Stimulated activated naive CD8-positive, alpha-beta T cell treated with anti-CD3 and anti-CD28 coated beads, Interleukin-15, Interleukin-2, amounts not matched to agents 100 ng/mL and 50 ng/mL, for 24 hours (primary cell): Measurements from ENCODE around the gene FBXW7.

Source experiments
- H3K27ac Mint-ChIP-seq: one replicate; pipeline ENCODE4 v1.8.0; 2021; ENCODE audit warnings: mild to moderate bottlenecking, mixed read lengths
- H3K27me3 Mint-ChIP-seq: one replicate; pipeline ENCODE4 v1.8.0; 2021; ENCODE audit warnings: mixed read lengths
- H3K36me3 Mint-ChIP-seq: one replicate; pipeline ENCODE4 v1.8.0; 2021; ENCODE audit warnings: low read depth, mixed read lengths
- H3K4me1 Mint-ChIP-seq: one replicate; pipeline ENCODE4 v1.8.0; 2021; ENCODE audit warnings: low read depth, mixed read lengths
- H3K4me3 Mint-ChIP-seq: one replicate; pipeline ENCODE4 v1.8.0; 2021; ENCODE audit warnings: mild to moderate bottlenecking, mixed read lengths
- H3K9me3 Mint-ChIP-seq: one replicate; pipeline ENCODE4 v1.8.0; 2021; ENCODE audit warnings: mixed read lengths

Gene FBXW7

GRCh38 chr4:152424396-152424795, 111.5 kb downstream of the FBXW7 start:
- no peaks in the 10 kb centered on the region for H3K9me3 Mint-ChIP-seq
- no peaks in the 10 kb centered on the region for H3K27me3 Mint-ChIP-seq
- peaks cover 36% of the 10 kb centered on the region for H3K4me1 Mint-ChIP-seq
- H3K36me3 Mint-ChIP-seq, result peaks cover 25% of the 10 kb centered on the region
- no peak overlapping the region for H3K27ac Mint-ChIP-seq
- no peak overlapping the region for H3K4me3 Mint-ChIP-seq

- H3K4me1 Mint-ChIP-seq, result peaks cover 34% of the 10 kb centered on the region
- H3K36me3 Mint-ChIP-seq, result peaks cover 20% of the 10 kb centered on the region
- H3K4me3 Mint-ChIP-seq, result no peak overlapping the region
- no peaks in the 10 kb centered on the region for H3K27me3 Mint-ChIP-seq
- no peak overlapping the region for H3K27ac Mint-ChIP-seq
- H3K9me3 Mint-ChIP-seq, result no peaks in the 10 kb centered on the region
Measured at GRCh38 chr4:152422817-152423320, 113.0 kb downstream of the FBXW7 start.

GRCh38 chr4:152421576-152421975, 114.3 kb downstream of the FBXW7 start:
- Mint-ChIP-seq H3K9me3 (no peaks in the 10 kb centered on the region), H3K4me3 (no peak overlapping the region), H3K4me1 (peaks cover 36% of the 10 kb centered on the region), H3K27me3 (no peaks in the 10 kb centered on the region), H3K36me3 (peaks cover 15% of the 10 kb centered on the region), H3K27ac (no peak overlapping the region)

- H3K4me1 Mint-ChIP-seq, result peaks cover 39% of the 10 kb centered on the region
Measured at GRCh38 chr4:152419809-152420208, 116.1 kb downstream of the FBXW7 start.

GRCh38 chr4:152417673-152418072, 118.2 kb downstream of the FBXW7 start:
- H3K36me3 Mint-ChIP-seq, result peaks cover 4% of the 10 kb centered on the region
- peaks cover 32% of the 10 kb centered on the region for H3K4me1 Mint-ChIP-seq
- H3K27me3 Mint-ChIP-seq, result no peaks in the 10 kb centered on the region
- H3K4me3 Mint-ChIP-seq, result no peak overlapping the region
- H3K27ac Mint-ChIP-seq, result no peak overlapping the region
- H3K9me3 Mint-ChIP-seq, result no peaks in the 10 kb centered on the region

More at GRCh38 chr4:152419809-152420208, 116.1 kb downstream of the FBXW7 start:
- H3K36me3 Mint-ChIP-seq, result peaks cover 8% of the 10 kb centered on the region
- no peak overlapping the region for H3K4me3 Mint-ChIP-seq
- no peaks in the 10 kb centered on the region for H3K27me3 Mint-ChIP-seq
- no peak overlapping the region for H3K27ac Mint-ChIP-seq
- no peaks in the 10 kb centered on the region for H3K9me3 Mint-ChIP-seq

- no peak overlapping the region for H3K27ac Mint-ChIP-seq
- H3K4me1 Mint-ChIP-seq, result peaks cover 25% of the 10 kb centered on the region
- no peak overlapping the region for H3K4me3 Mint-ChIP-seq
- H3K9me3 Mint-ChIP-seq, result no peaks in the 10 kb centered on the region
- H3K36me3 Mint-ChIP-seq, result peaks cover 6% of the 10 kb centered on the region
- no peaks in the 10 kb centered on the region for H3K27me3 Mint-ChIP-seq
Measured at GRCh38 chr4:152415980-152416379, 119.9 kb downstream of the FBXW7 start.

GRCh38 chr4:152408514-152409327, 127.2 kb downstream of the FBXW7 start:
- H3K27ac Mint-ChIP-seq, result no peak overlapping the region
- H3K36me3 Mint-ChIP-seq, result peaks cover 10% of the 10 kb centered on the region
- no peaks in the 10 kb centered on the region for H3K9me3 Mint-ChIP-seq
- H3K4me1 Mint-ChIP-seq, result peaks cover 10% of the 10 kb centered on the region
- no peak overlapping the region for H3K4me3 Mint-ChIP-seq
- H3K27me3 Mint-ChIP-seq, result no peaks in the 10 kb centered on the region

- H3K4me1 Mint-ChIP-seq, result peaks cover 19% of the 10 kb centered on the region
- H3K9me3 Mint-ChIP-seq, result no peaks in the 10 kb centered on the region
- no peak overlapping the region for H3K4me3 Mint-ChIP-seq
- H3K27ac Mint-ChIP-seq, result no peak overlapping the region
- H3K36me3 Mint-ChIP-seq, result peaks cover 23% of the 10 kb centered on the region
- H3K27me3 Mint-ChIP-seq, result no peaks in the 10 kb centered on the region
Measured at GRCh38 chr4:152401424-152401823, 134.5 kb downstream of the FBXW7 start.

GRCh38 chr4:152399246-152399645, 136.6 kb downstream of the FBXW7 start:
- H3K27me3 Mint-ChIP-seq, result no peaks in the 10 kb centered on the region
- peaks cover 32% of the 10 kb centered on the region for H3K4me1 Mint-ChIP-seq
- H3K27ac Mint-ChIP-seq, result no peak overlapping the region
- H3K9me3 Mint-ChIP-seq, result no peaks in the 10 kb centered on the region
- no peak overlapping the region for H3K4me3 Mint-ChIP-seq
- H3K36me3 Mint-ChIP-seq, result peaks cover 20% of the 10 kb centered on the region

- Mint-ChIP-seq H3K27me3 (no peaks in the 10 kb centered on the region), H3K4me3 (no peak overlapping the region), H3K4me1 (peaks cover 40% of the 10 kb centered on the region), H3K9me3 (no peaks in the 10 kb centered on the region), H3K27ac (no peak overlapping the region), H3K36me3 (peaks cover 30% of the 10 kb centered on the region)
Measured at GRCh38 chr4:152398060-152398459, 137.8 kb downstream of the FBXW7 start.

- Mint-ChIP-seq H3K4me1 (peaks cover 37% of the 10 kb centered on the region), H3K36me3 (peaks cover 22% of the 10 kb centered on the region), H3K4me3 (no peak overlapping the region), H3K9me3 (no peaks in the 10 kb centered on the region), H3K27me3 (no peaks in the 10 kb centered on the region), H3K27ac (no peak overlapping the region)
Measured at GRCh38 chr4:152394791-152395190, 141.1 kb downstream of the FBXW7 start.

- H3K4me1 Mint-ChIP-seq, result peaks cover 30% of the 10 kb centered on the region
- H3K27me3 Mint-ChIP-seq, result no peaks in the 10 kb centered on the region
- H3K27ac Mint-ChIP-seq, result no peak overlapping the region
Measured at GRCh38 chr4:152392079-152392478, 143.8 kb downstream of the FBXW7 start.

GRCh38 chr4:152390216-152390615, 145.7 kb downstream of the FBXW7 start:
- no peak overlapping the region for H3K27ac Mint-ChIP-seq
- peaks cover 26% of the 10 kb centered on the region for H3K4me1 Mint-ChIP-seq
- H3K9me3 Mint-ChIP-seq, result no peaks in the 10 kb centered on the region
- H3K27me3 Mint-ChIP-seq, result no peaks in the 10 kb centered on the region
- H3K4me3 Mint-ChIP-seq, result no peak overlapping the region
- peaks cover 21% of the 10 kb centered on the region for H3K36me3 Mint-ChIP-seq

More at GRCh38 chr4:152392079-152392478, 143.8 kb downstream of the FBXW7 start:
- Mint-ChIP-seq H3K36me3 (peaks cover 24% of the 10 kb centered on the region), H3K9me3 (no peaks in the 10 kb centered on the region), H3K4me3 (no peak overlapping the region)

- H3K4me3 Mint-ChIP-seq, result no peak overlapping the region
- H3K9me3 Mint-ChIP-seq, result no peaks in the 10 kb centered on the region
- no peak overlapping the region for H3K27ac Mint-ChIP-seq
- H3K36me3 Mint-ChIP-seq, result peaks cover 21% of the 10 kb centered on the region
- H3K4me1 Mint-ChIP-seq, result peaks cover 18% of the 10 kb centered on the region
- H3K27me3 Mint-ChIP-seq, result no peaks in the 10 kb centered on the region
Measured at GRCh38 chr4:152389359-152389758, 146.5 kb downstream of the FBXW7 start.

GRCh38 chr4:152385551-152385950, 150.3 kb downstream of the FBXW7 start:
- Mint-ChIP-seq H3K9me3 (no peaks in the 10 kb centered on the region), H3K27ac (no peak overlapping the region), H3K36me3 (peaks cover 7% of the 10 kb centered on the region), H3K4me1 (peaks cover 14% of the 10 kb centered on the region), H3K4me3 (no peak overlapping the region), H3K27me3 (no peaks in the 10 kb centered on the region)
